Mesendoderm (in vitro differentiated cells): Measurements from ENCODE around the gene POLR2J.
"Not testable (repeated sequence)": the region's sequence is repeated elsewhere in the genome, so short reads cannot be mapped to it uniquely, and the experiment has no call there.

Experiments used
- DNase-seq: peaks from one replicate; pipeline ENCODE4 v3.0.0; 2013
- H2AK5ac ChIP-seq: 2 replicates; pipeline ENCODE4 v1.6.1; 2013; ENCODE audit warnings: low read length, inconsistent platforms
- H2BK120ac ChIP-seq: 2 replicates; pipeline ENCODE4 v1.6.1; 2013; ENCODE audit warnings: low read depth, mild to moderate bottlenecking, low read length, moderate library complexity, mixed read lengths
- H2BK15ac ChIP-seq: replicated peaks from 2 replicates; pipeline ENCODE4 v1.6.1; 2013; ENCODE audit warnings: low read depth, mild to moderate bottlenecking, moderate library complexity
- H2BK5ac ChIP-seq: 2 replicates; pipeline ENCODE4 v1.6.1; 2013; ENCODE audit warnings: low read length, inconsistent platforms
- H3K18ac ChIP-seq: 2 replicates; pipeline ENCODE4 v1.6.1; 2013; ENCODE audit warnings: mild to moderate bottlenecking, low read length, mixed read lengths
- H3K23ac ChIP-seq: one replicate; pipeline ENCODE4 v1.6.1; 2013; ENCODE audit warnings: low read length
- H3K27ac ChIP-seq: 2 replicates; pipeline ENCODE4 v1.5.1; 2013; ENCODE audit warnings: low read depth, mild to moderate bottlenecking, inconsistent platforms, low read length, moderate library complexity
- H3K27me3 ChIP-seq: 2 replicates; pipeline ENCODE4 v1.6.1; 2013; ENCODE audit warnings: low read length, control low read depth, mild to moderate bottlenecking, inconsistent platforms; ENCODE audit not compliant: insufficient read depth, poor library complexity
- H3K36me3 ChIP-seq: 2 replicates; pipeline ENCODE4 v1.6.1; 2013; ENCODE audit warnings: low read length, inconsistent platforms; ENCODE audit not compliant: control insufficient read depth, insufficient read depth
- H3K4ac ChIP-seq: one replicate; pipeline ENCODE4 v1.6.1; 2013; ENCODE audit warnings: low read depth, mild to moderate bottlenecking, low read length, moderate library complexity
- H3K4me1 ChIP-seq: 2 replicates; pipeline ENCODE4 v1.6.1; 2013; ENCODE audit warnings: low read depth, low read length, inconsistent platforms; ENCODE audit not compliant: control insufficient read depth
- H3K4me2 ChIP-seq: 2 replicates; pipeline ENCODE4 v1.6.1; 2013; ENCODE audit warnings: low read length
- H3K4me3 ChIP-seq: 2 replicates; pipeline ENCODE4 v1.5.1; 2013; ENCODE audit warnings: mild to moderate bottlenecking, low read length
- H3K56ac ChIP-seq: one replicate; pipeline ENCODE4 v1.6.1; 2013; ENCODE audit warnings: low read length
- H3K79me1 ChIP-seq: 2 replicates; pipeline ENCODE4 v1.6.1; 2013; ENCODE audit warnings: low read length, inconsistent platforms
- H3K79me2 ChIP-seq: 2 replicates; pipeline ENCODE4 v1.6.1; 2013; ENCODE audit warnings: mild to moderate bottlenecking, low read length; ENCODE audit not compliant: control insufficient read depth, insufficient read depth
- H3K9ac ChIP-seq: 2 replicates; pipeline ENCODE4 v1.6.1; 2013; ENCODE audit warnings: low read length, inconsistent platforms
- H4K5ac ChIP-seq: one replicate; pipeline ENCODE4 v1.6.1; 2013; ENCODE audit warnings: low read length
- H4K8ac ChIP-seq: one replicate; pipeline ENCODE4 v1.6.1; 2013; ENCODE audit warnings: low read depth, mild to moderate bottlenecking, control low read depth, low read length, moderate library complexity
- WGBS: extraction: QIAGEN DNeasy Blood & Tissue Kit; methylation state at CpG from one replicate; pipeline ENCODE4 v1.1.7; 2013; ENCODE audit warnings: low lambda C conversion rate, missing lambda C conversion rate; ENCODE audit not compliant: insufficient coverage; ENCODE audit errors: extremely low coverage; 5-methylcytosine and 5-hydroxymethylcytosine counted together

The POLR2J gene

DNA sequence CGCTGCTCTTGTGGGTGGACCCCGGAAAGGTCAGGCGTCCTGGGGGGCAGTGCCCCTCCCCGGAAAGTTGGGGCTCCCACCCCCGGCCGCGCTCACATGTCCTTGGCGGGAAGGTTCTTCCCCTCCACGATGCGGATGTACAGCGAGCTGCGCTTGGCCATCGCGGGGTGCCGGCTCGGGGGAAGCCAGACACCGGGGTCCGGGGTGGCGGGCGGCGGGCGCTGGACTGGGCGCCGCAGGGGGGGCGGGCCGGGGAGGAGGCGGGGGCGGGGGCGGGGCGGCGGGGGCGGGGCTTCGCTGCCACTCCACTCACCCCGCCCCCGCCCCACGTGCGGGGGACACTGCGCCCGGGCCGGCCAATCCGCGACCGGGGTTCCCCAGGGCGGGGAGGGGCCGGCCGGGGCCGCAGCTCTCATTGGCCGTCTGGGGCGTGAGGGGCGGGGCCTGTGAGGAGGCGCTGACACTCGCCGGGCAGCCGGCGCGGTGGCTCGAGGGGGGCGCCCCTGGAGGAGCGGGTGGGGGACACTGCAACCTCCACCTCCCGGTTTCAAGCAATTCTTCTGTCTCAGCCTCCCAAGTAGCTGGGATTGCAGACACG is 38.9 kb upstream of the POLR2J start, which contains the start of gene RASA4B:
RASA4B (minus strand) TSS at position 228 of the 598 bp plus-strand sequence; CDS start at position 161, 67 bp downstream.
- not testable (repeated sequence) for H3K56ac ChIP-seq, H3K27ac ChIP-seq, H2AK5ac ChIP-seq, H3K18ac ChIP-seq, H4K5ac ChIP-seq, H3K27me3 ChIP-seq, H2BK15ac ChIP-seq, H3K4me3 ChIP-seq, H3K23ac ChIP-seq, H2BK5ac ChIP-seq, H2BK120ac ChIP-seq, H3K4me2 ChIP-seq, H3K79me1 ChIP-seq, H3K9ac ChIP-seq, DNase-seq, H3K4ac ChIP-seq, H4K8ac ChIP-seq, H3K79me2 ChIP-seq, H3K36me3 ChIP-seq, H3K4me1 ChIP-seq
- WGBS: no CpG with 5 or more reads among the region's 61 CpGs

DNA sequence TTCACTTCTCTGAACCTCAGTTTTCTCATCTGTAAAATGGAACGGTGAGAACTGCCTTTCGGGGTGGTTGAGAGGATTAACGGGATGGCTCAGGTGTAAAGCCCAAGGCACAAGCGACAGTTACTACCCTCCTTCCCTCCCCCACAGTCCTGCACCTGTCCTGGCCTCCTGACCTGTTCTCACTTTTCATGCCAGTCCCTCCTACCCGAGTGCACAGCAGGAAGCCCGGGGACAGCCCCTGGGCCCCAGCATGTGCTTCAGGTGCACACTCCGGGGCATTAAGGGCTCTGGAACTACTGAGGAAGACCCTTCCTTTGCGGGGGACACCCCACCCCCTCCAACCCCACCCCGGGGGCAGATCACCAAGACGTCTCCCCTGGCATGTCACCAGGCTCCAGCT is 38.2 kb upstream of the POLR2J start:
- not testable (repeated sequence) for H3K4ac ChIP-seq, H2AK5ac ChIP-seq, H3K18ac ChIP-seq, H3K79me2 ChIP-seq, DNase-seq, H4K8ac ChIP-seq, H3K36me3 ChIP-seq, H2BK120ac ChIP-seq, H3K27ac ChIP-seq, H3K4me3 ChIP-seq, H2BK5ac ChIP-seq, H3K9ac ChIP-seq, H3K79me1 ChIP-seq, H3K4me1 ChIP-seq, H3K23ac ChIP-seq, H3K56ac ChIP-seq, H3K27me3 ChIP-seq, H3K4me2 ChIP-seq, H2BK15ac ChIP-seq, H4K5ac ChIP-seq
- no CpG with 5 or more reads among the region's 10 CpGs for WGBS

DNA sequence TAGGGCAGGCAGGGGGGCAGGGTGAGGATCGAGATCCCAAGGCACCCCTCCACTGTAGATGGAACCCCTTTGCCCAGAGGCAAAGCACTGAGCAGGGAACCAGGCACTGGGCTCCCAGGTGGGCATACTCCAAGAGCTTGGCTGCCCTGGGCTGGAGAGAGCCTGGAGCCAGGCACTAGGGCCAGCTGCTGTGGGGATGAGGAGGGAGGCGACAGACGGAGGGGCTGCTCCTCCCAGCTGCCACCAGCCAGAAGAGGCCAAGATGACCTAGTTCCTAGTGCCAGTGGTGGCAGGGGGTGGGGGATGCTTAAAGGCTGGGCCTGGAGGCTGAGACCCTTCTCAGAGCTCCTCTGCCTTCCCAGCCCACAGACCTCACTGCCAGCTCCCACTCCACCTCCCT is 37.2 kb upstream of the POLR2J start:
- not testable (repeated sequence) for H2BK15ac ChIP-seq, H4K8ac ChIP-seq, H3K4me3 ChIP-seq, H3K79me1 ChIP-seq, H3K56ac ChIP-seq, H4K5ac ChIP-seq, H3K4me2 ChIP-seq, H3K27ac ChIP-seq, H2BK120ac ChIP-seq, H3K27me3 ChIP-seq, H3K36me3 ChIP-seq, H3K9ac ChIP-seq, H3K23ac ChIP-seq, H3K79me2 ChIP-seq, H3K4ac ChIP-seq, H2AK5ac ChIP-seq, H3K4me1 ChIP-seq, H3K18ac ChIP-seq, DNase-seq, H2BK5ac ChIP-seq
- no CpG with 5 or more reads among the region's 3 CpGs for WGBS

DNA sequence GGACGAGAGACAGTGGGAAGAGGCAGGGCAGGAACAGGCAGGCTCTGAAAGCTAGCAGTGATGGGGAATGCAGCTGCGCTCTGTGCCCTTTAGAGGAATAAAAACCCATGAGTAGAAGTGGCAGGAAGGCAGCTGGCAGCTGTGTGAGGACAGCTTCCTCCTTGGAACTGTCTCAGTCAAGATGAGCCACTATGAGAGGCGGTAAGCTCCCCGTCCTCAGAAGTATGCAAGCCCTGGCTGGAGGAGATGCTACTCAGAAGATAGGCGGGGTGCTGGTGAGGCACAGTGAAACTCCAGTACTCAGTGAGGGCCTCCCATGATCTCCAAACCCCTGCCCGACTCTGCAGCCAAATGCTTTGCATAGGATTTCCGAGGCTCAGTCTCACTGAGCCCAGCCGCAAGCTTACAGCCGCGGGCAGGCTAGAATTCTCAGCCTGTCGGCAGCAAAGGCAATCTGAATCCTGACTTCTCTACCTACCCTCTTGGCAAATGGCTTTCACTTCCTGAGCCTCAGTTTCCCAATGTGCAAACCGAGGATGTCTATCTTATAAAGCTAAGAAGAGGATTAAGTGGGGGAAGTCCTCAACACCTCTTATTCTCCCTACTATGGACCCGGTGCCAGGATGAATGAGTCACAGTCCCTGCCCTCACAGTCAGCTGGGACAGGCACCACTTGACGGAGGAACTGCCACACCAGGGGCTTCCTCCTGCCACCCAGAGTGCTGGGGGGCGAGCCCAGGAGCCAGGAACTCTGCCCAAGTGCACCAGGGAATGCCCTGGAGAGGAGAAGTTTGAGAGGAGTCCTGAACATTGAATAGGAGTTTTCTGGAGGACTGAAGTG is 36.4 kb upstream of the POLR2J start:
- no CpG with 5 or more reads among the region's 15 CpGs for WGBS

DNA sequence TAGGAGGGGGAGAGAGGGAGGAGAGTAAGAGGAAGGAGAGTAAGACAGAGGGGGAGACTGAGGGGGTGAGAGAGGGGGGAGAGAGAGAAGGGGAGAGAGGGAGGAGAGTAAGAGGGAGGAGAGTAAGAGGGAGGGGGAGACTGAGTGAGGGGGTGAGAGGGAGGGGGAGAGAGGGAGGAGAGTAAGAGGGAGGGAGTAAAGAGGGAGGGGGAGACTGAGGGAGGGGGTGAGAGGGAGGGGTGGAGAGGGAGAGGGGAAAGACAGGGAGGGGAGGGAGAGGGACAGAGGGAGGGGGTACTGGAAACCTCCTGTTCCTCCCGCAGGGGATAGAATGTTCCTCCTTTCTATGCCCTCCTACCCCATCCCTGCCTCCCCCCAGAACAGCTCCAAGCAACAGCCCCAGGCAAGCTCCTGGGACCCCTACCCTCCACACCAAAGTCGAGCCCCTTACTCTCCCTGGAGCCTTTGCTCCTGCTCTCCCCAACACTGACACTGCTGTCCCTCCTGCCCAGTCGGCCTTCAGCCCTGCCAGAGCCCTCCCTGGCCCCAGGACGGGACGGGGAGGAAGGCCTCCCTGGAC is 34.0 kb upstream of the POLR2J start:
- not testable (repeated sequence) for H3K27ac ChIP-seq, H3K4ac ChIP-seq

More for the DNA sequence above, 36.4 kb upstream of the POLR2J start:
- not testable (repeated sequence) for H3K4me3 ChIP-seq, H3K9ac ChIP-seq, H3K4me2 ChIP-seq, H3K27ac ChIP-seq, H2AK5ac ChIP-seq, H3K56ac ChIP-seq, H3K36me3 ChIP-seq, H4K8ac ChIP-seq, H3K79me2 ChIP-seq, H3K23ac ChIP-seq, DNase-seq, H2BK5ac ChIP-seq, H3K79me1 ChIP-seq, H2BK15ac ChIP-seq, H4K5ac ChIP-seq, H3K18ac ChIP-seq, H2BK120ac ChIP-seq, H3K4me1 ChIP-seq, H3K27me3 ChIP-seq, H3K4ac ChIP-seq

More for the DNA sequence above, 34.0 kb upstream of the POLR2J start:
- H4K8ac ChIP-seq, H3K79me2 ChIP-seq, H4K5ac ChIP-seq, H2BK15ac ChIP-seq, H2AK5ac ChIP-seq, H3K27me3 ChIP-seq, H3K36me3 ChIP-seq, H3K23ac ChIP-seq, H2BK120ac ChIP-seq, H3K4me2 ChIP-seq, H3K79me1 ChIP-seq, H3K4me1 ChIP-seq, H2BK5ac ChIP-seq, H3K18ac ChIP-seq, H3K4me3 ChIP-seq: not testable (repeated sequence)
- DNase-seq: peak; percentile 90
- WGBS: no CpG with 5 or more reads among the region's 5 CpGs
- Histone ChIP-seq H3K9ac (peak overlapping the region; percentile 24), H3K56ac (peak overlapping the region; percentile 66)
